HG02852 (cell line): Measurements from ENCODE around the gene AOC1.

Experiments used
- ATAC-seq: cut with Tn5 transposase; IDR thresholded peaks from one replicate; pipeline ENCODE4 v1.9.1; 2021; ENCODE audit warnings: mild to moderate bottlenecking, moderate library complexity; ENCODE audit not compliant: unreplicated experiment

AOC1 gene

DNA sequence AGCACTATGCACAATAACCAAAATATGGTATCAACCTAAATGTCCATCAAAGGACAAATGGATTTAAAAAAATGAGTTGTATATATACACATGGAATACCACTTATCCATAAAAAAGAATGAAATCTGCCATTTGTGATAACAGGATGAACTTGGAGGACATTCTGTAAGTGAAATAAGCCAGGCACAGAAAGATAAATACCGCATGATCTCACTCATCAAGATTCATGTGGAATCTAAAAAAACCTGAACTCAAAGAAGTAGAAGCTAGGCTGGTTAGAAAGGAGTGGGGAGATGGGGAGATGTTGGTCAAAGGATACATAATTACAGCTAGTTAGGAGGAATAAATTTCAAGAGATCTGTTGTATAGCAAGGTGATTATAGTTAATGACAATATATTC, 17.3 kb upstream of the AOC1 start:
- ATAC-seq: no peak

DNA sequence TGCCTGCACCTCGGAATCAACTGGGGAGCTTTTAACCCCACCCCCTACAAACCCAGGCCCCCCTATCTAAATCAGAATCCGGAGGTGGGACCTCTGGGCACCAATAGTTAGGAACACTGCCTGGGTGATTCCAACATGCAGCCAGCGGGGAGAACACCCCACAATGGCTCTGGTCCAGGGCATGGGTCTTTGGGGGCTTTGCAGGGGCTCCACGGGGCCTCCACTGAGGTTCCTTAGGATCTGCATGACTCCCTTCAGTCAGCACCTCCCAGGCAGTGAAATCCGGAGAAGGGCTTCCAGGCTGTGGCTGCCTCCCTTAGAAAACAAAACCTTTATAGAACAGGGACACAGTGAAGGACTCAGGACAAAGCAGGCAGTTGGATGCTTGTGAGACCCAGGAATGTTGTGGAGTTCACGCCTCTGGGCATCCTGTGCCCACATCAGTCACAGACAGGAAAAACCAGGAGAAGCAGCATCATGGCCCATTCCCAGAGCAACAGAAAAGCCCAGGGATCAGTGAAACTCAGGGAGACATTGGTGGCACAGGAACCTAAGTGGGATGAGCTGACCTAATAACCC, 16.5 kb upstream of the AOC1 start:
- ATAC-seq: no peak

DNA sequence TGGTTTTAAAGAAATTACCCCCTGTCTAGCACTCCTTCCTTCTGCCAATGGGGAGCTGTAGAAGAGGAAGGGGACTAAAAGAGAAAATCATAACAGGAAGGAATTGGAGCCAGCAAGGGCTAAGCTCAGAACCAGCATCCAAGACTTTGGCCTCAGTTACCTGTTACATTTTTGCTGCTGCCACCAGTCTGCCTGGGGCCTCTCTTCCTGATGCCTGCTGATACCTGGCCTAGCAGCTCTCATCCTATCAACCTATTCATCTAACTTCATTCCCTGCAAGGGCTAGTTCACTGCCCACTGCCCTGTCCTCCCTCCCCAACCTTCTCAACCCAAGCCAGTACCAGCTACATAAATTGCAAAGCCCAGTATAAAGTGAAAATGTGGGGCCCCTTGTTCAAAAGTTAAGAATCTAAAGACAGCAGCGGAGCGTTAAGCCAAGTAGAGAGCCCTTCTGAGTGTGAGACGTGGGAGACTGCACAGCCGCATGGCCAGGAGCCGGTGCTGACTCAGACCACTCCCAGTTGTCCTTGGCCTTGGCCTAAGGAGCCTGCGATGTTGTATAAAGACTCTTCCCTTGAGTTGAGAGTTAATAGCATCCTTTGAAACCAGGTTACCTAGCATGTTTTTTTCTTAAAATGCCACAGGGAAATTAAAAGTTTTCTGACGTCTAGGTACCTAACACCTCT, 13.2 kb upstream of the AOC1 start:
- no peak for ATAC-seq

DNA sequence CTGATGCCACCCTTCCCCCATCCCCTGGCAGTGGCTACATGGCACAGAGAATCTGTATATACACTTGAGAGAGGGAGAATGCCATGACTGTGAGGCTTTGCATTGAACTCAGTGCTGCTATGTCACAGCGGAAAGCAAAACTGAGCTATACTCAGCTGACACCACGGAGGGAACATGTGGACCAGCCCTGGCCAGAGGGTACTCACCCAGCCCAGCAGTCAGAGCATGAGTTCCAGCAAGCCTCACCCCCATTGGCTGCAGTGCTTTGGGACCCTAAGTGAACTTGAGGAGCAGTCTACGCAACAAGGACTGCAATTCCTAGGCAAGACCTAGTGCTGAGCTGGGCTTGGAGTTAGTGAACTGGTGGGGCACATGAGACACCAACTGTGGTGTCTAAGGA, 10.3 kb upstream of the AOC1 start:
- no peak for ATAC-seq

DNA sequence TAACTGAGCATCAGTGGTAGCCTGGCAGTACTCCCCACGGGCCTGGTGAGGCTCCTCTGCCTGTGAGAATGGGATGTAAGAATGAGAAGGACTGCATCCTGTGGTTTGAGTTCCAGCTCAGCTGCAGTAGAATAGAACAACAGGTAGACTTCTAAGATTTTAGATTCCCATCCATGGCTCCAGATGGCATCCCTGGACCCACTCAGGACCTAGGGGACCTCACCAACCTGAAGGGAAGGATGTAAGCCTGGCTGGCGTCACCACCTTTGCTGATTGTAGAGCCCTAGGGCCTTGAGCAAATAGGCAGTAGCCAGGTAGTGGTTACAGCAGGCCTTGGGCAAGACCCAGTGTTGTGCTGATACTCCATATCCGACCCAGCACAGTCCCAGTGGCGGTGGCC, 9.6 kb upstream of the AOC1 start:
- ATAC-seq: no peak

DNA sequence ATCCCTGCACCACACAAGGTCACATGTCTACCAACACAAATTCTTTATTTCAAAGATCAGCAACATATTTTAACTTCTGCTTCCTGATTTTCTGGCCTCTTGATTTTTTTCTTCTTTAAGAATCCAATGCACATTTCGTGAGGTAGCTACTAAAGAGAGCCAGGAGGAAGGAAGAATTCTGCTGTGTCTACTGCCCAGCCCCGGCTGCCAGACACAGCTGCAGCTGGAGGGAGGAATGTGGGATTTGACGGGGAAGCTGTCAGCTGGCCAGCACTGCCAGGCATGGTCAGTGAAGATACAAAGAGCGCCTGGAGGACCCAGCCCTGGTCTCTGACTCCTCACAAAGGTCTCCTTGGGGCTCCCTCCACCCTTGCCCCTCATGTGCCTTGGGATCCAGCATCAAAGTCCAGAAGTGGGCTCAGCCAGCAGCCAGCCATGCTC, 6.9 kb upstream of the AOC1 start:
- no peak for ATAC-seq

DNA sequence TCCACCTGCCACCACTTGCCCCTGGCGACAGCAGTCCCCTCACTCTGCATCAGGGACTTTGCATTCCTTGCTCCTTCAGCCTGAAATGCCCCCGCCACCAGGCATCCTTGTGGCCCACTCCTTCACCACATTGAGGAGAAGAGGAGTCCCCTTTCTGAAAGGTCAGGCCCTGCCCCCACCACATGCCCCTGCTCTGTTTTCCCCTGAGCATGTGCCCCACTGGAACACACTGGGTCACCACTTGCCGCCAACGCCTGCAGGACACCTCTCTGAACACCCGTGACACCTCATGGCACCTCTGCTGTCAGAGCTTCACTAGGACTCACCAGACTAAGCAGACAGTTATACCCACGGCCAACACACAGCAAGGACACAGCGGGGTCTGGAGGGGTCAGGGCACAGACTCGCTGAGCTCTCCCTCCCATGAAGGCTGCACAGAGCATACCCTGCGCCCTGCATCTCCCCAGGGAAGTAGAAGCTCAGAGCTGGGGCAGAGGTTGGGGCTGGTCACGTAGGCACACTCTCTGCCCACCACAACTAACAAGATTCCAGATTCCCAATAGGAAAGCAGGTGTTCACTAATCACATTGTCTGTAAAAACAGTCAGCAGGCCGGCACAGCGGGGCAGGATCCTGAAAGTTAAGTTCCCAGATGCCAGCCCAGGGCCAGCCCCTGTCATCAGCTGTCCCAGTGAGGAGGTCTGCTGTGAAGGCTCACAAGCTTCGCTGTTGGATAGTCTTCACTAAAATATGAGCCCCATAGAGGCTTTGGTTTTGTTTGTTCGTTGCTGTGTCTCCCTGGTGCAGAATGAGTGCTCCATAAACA, 5.8 kb upstream of the AOC1 start:
- ATAC-seq: no peak

DNA sequence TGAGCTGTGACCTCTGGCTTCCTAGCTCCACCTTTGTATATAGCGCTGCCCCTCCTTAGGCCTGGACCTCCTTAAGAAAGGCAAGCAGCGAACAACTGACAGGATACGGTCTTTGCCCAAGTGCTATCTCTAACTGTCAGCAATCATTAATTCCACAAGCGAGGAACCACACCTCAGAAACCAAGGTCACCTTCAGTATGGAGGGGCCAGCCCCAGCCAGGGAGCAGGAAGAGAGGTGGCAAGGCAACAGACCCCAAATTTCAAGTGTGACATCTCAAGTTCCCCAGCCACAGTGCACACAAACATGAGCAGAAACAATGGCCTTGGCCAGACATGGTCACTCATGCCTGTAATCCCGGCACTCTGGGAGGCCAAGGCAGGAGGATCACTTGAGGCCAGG, 4.8 kb upstream of the AOC1 start:
- no peak for ATAC-seq

DNA sequence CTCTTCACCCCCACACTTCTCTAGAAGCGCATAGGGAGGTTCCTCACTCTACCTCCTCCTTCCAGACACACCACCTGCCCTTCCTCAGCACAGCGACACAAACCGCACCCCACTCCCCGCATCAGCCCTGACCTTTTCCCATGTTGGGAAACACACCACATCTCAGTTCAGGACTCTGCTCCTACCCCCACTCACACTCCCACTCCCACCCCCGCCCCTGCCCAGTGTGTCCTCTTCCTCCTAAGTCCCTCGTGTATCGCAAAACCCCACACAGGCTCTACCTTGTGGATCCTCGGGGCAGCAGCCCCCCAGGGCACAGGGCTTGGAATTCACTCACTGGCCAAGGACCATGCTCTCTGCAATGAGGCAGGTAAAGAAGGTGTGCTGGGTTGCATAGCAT, 4.2 kb upstream of the AOC1 start:
- ATAC-seq: no peak

DNA sequence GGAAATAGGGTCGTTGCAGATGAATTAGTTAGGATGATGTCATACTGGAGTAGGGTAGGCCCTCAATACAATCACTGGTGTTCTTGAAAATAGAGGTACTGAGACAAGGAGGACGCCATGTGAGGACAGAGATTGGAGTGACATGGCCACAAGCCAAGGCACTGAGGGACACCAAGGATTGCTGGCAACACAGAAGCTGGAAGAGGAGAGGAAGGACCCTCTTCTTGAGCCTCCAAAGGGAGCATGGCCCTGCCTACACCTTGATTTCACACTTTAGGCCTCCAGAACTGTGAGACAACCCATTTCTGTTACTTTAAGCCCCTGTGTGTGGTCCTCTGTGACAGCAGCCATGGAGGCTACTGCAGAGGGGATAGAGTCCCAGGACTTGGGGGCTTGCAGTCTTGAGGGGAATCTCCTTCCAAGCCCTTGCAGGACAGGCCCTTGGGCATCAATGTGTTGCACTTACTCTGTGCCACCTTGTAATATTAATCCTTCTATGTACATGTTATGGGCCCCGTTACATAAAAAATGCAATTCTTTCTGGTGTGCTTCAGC, 3.7 kb upstream of the AOC1 start:
- no peak for ATAC-seq

DNA sequence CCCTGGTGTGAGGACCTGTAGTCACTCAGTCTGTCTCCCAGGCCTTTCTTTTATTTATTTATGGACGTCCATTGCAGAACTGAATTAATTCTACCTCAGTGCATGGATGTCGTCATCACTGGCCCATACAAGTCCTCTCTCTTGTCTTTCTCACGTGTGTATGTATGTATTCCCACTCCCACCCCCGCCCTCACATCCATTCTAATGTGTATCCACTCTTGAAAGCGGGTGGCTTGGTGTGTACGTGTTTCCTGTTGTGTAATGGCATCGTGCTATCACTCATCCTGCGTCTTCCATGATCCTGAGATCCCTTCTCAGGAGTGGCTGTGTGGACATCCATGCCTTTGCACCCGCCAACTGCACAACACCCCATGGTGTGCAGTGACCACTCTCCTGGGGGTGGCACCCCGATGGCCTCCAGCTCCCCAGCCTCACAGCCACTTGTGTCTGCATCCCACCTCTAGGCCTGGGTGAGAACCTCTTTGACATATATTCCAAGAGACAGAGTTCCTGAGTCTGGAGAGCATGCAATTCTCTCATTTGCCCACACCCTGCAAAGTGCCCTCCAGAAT, 3.0 kb upstream of the AOC1 start:
- ATAC-seq: no peak

DNA sequence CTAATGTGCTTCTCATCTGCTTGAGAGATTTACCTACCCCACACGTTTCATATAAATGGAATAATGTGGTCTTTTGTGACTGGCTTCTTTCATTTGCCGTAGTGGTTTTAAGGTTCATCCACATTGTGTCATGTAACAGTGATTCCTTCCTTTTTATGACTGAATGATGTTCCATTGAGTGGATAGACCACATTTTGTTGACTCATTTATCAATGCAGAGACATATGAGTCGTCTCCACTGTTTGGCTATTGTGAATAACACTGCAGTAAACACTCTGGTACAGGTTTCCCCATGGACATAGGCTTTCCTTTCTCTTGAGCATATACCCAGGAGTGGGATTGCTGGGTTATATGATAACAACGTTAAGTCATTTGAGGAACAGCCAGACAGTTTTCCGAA, 2.0 kb upstream of the AOC1 start:
- ATAC-seq: no peak

DNA sequence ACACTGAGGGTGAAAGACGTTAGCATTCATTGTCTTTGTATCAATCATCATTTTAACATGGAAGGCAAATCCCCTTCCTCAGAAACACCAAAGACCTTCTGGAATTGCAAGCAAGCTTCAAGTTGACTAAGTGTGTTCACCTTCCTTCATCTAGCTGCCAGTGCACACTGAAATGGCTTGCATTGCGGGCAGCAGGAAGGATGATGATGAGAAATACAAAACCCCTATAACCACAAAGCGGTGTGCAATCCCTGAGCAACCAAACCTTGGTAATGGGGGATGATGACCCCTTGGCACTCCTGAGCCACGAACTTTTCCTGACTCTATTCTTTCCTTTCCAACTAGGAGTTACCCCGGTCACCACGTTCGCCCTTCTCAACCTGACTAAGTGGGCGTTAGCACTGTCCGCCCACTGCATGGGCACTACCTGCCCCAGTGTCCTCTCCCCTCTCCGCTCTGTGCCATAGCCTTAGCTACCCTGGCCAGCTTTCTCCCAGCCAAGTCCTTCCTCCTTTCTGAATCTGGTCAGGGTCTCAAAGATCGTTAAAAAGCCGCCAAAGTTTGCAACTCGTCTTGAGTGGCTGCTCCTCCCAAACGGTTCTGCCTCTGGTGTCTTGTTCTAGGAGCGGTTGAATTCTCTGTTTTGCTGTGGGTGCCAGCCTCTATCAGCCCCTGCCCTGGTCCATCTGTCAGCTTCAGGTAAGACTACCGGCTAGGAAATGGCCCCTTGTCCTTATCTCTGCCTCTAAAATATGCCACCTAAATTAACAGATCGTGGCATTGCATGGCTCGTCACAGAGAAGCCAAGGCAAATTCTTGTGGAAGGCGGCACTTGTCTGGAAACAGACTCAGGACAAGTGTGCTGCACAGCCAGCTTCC, 586 bp upstream of the AOC1 start:
- ATAC-seq: no peak

DNA sequence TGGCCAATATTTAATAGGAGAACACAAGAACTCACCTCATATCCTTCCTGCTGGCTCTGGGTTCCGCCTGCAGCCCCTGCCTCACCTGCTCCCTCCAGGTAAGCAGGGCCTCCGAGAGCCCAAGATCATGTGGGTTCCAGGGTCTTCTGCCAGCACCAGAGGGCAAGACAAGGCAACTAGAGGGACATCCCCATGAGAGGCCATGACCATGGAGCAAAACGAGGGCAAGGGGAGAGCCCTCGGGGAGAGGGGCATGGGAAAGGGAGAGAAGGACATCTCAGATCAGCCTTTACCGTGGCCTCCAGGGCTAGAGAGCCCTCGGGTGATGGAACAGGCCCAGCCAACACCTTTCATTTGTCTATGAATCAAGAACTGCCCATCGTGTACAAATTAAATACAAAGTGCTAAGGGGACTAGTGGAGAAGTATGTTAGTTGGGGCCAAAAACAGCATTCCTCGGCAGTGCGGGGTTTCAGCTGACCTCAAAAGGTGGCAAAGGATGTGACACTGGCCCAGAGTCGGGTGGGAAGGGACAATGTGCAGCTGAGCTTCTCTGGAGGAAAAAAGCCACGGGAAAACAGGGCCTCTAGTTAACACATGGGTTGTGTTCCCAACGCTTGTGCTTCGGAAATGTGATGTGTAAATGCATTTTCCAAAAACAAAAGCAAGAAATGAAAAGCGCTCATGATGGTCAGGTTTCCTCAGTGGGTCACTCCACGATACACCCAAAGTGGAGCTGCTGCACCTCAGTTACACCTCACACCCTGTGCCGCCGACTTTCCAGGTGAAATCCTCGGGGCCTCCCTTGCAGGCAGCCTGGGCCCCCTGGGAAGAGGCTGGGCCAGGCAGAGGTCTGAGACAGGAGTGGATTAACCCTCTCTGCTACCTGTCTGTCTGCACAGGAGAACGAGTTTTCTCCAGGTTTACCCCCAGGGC, 2.0 kb downstream of the AOC1 start:
- no peak for ATAC-seq

DNA sequence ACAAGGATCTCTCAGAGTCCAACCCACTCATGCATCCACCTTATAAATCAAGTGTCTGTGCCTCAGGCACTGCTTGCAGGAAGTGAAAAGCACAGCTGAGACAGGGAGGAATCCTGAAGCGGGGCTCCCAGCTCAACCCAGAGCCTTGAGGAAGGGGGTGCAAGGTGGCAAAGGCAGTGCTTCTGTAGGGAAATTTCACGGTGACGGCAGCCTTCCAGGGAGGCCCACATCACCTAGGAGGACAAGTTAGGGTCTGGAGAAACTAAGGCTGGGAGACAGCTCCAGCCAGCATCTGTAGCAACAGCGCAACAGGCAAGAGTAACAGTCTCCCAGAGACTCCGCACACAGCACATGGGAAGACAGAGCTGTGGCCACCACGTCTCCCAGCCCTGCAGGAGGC, 2.7 kb downstream of the AOC1 start:
- ATAC-seq: no peak

DNA sequence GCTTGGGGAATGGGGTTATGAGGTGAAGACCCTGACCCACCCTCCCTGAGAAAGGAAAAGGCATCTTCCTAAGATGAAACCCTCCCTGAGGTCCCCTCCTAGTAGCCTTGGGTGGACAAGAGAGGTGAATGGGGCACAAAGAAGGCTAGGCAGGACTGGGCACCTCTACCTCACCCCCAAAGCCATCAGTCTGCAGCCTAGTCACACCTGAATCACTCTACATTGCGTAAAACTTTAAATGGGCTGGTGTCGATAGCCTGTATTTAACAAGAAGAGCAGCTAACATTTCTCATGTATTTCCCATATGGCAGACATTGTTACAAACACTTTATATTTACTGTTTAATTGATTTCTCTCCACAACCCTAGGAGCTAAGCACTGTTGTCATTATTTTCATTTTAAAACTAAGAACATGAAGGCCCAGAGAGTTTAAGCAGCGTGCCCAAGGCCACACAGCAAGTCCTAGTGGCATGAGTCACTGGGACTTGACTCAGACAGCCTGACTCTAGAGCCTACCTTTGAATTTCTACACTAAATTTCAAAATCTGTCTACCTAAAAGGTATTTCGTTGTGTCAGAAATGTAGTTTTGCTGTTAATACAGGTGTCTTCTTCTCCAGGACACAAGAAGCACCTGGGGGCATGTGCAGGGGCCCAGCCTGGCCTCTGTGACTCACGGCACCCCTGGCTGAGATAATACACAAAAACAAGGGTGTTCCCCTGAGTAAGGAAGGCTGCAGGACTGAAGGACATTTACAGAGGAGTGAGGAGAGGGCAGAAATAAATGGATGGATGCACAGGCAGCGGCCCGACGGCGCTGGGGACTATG, 3.4 kb downstream of the AOC1 start:
- no peak for ATAC-seq

DNA sequence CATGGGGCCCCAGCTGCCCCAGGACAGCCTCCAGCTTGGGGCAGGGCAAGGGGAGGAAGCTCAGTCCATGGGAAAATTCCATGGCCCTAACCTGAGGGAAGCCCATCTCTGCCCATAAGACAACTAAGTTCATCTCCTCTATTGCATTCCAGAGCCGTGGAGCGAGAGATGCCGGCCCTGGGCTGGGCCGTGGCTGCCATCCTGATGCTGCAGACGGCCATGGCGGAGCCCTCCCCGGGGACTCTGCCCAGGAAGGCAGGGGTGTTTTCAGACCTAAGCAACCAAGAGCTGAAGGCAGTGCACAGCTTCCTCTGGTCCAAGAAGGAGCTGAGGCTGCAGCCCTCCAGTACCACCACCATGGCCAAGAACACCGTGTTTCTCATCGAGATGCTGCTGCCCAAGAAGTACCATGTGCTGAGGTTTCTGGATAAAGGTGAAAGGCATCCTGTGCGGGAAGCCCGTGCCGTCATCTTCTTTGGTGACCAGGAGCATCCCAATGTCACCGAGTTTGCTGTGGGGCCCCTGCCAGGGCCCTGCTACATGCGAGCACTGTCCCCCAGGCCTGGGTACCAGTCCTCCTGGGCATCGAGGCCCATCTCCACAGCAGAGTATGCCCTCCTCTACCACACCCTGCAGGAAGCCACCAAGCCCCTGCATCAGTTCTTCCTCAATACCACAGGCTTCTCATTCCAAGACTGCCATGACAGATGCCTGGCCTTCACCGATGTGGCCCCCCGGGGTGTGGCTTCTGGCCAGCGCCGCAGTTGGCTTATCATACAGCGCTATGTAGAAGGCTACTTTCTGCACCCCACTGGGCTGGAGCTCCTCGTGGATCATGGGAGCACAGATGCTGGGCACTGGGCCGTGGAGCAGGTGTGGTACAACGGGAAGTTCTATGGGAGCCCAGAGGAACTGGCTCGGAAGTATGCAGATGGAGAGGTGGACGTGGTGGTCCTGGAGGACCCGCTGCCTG, 4.3 kb downstream of the AOC1 start:
- no peak for ATAC-seq
